Tibial artery (tissue), 4 donors: ENCODE data around the gene FOSL1.

Source experiments
- DNase-seq, 2 donors: peaks; one replicate each; pipeline ENCODE4 v3.0.0-alpha.2; 2019
- H3K27ac ChIP-seq, 2 donors: fragments of 200-600 bp; sonication (generic) in 1 of 2; 1 replicate in 1 of 2; 2 replicates in 1 of 2; pipeline ENCODE4 v1.5.1; 2018 to 2019; ENCODE audit warnings: mild to moderate bottlenecking in 1 of 2
- H3K27me3 ChIP-seq, 2 donors: fragments of 200-600 bp; sonication (generic) in 1 of 2; one replicate each; pipeline versions ENCODE4 v1.5.1 to v1.6.0; 2016 to 2019
- H3K36me3 ChIP-seq, 3 donors: fragments of 200-600 bp; sonication (generic) in 2 of 3; one replicate each; pipeline ENCODE4 v1.5.1; 2016 to 2019; ENCODE audit warnings: mild to moderate bottlenecking in 2 of 3
- H3K4me1 ChIP-seq, 4 donors: fragments of 200-600 bp; sonication (generic) in 2 of 4; 1 replicate in 3 of 4; 2 replicates in 1 of 4; pipeline ENCODE4 v1.5.1; 2016 to 2019
- H3K4me3 ChIP-seq, 2 donors: fragments of 200-600 bp; sonication (generic) in 1 of 2; 1 replicate in 1 of 2; 2 replicates in 1 of 2; pipeline ENCODE4 v1.5.1; 2018 to 2019; ENCODE audit warnings: mild to moderate bottlenecking in 2 of 2
- H3K9me3 ChIP-seq, 3 donors: fragments of 200-600 bp; sonication (generic) in 1 of 3; one replicate each; pipeline ENCODE4 v1.5.1; 2016 to 2019
- CTCF ChIP-seq, 2 experiments: fragments of 200-600 bp in 1 of 2; fragments of 450-650 bp in 1 of 2; IDR thresholded peaks; one replicate each; pipeline ENCODE4 v1.5.1; 2017 to 2019; ENCODE audit warnings: antibody characterized with exemption in 2 of 2, mild to moderate bottlenecking in 1 of 2, moderate library complexity in 1 of 2
- intact Hi-C: fragments of 100-400 bp; cut with DNase I; formaldehyde crosslinking; loops from one replicate; pipeline ENCODE4 v1.15.0; 2023; ENCODE audit warnings: low total_unique reads

FOSL1 gene

GRCh38 chr11:65862941-65863888, 37.0 kb downstream of the FOSL1 start:
- H3K4me1 ChIP-seq = peaks cover 0 to 29% (median 22%) of the 10 kb centered on the region in 4 donors
- intact Hi-C loops = no loop called here
- H3K36me3 ChIP-seq = peaks cover 38 to 65% (median 57%) of the 10 kb centered on the region in 3 donors
- no peaks in the 10 kb centered on the region for H3K9me3 ChIP-seq
- H3K27me3 ChIP-seq = no peaks in the 10 kb centered on the region
- peak overlapping the region in 1 of 2 donors; percentile 98 for H3K27ac ChIP-seq
- H3K4me3 ChIP-seq = no peak overlapping the region
- peak; percentile 16 to 64 for DNase-seq
- no peak for TF ChIP-seq CTCF (IDR thresholded peaks at IDR 0.05)

GRCh38 chr11:65862191-65862735, 37.9 kb downstream of the FOSL1 start:
- Histone ChIP-seq H3K27ac (peak overlapping the region; percentile 97 to 98), H3K27me3 (no peaks in the 10 kb centered on the region), H3K36me3 (peaks cover 38 to 55% (median 49%) of the 10 kb centered on the region in 3 donors), H3K9me3 (no peaks in the 10 kb centered on the region), H3K4me3 (peak overlapping the region in 1 of 2 donors; percentile 84), H3K4me1 (peaks cover 0 to 29% (median 22%) of the 10 kb centered on the region in 4 donors)
- peak; percentile 18 to 68 for DNase-seq
- intact Hi-C loops = no loop called here
- no peak for TF ChIP-seq CTCF (IDR thresholded peaks at IDR 0.05)

GRCh38 chr11:65861533-65862183, 38.5 kb downstream of the FOSL1 start:
- DNase-seq = peak in 1 of 2 donors; percentile 61
- intact Hi-C loops = no loop called here
- no peak for TF ChIP-seq CTCF (IDR thresholded peaks at IDR 0.05)
- Histone ChIP-seq H3K4me1 (peaks cover 0 to 31% (median 23%) of the 10 kb centered on the region in 4 donors), H3K27me3 (no peaks in the 10 kb centered on the region), H3K9me3 (no peaks in the 10 kb centered on the region), H3K4me3 (peak overlapping the region; percentile 84 to 99), H3K27ac (peak overlapping the region; percentile 97 to 98), H3K36me3 (peaks cover 38 to 49% (median 45%) of the 10 kb centered on the region in 3 donors)

GRCh38 chr11:65861165-65861505, 39.1 kb downstream of the FOSL1 start:
- H3K27me3 ChIP-seq = no peaks in the 10 kb centered on the region
- TF ChIP-seq CTCF (IDR thresholded peaks at IDR 0.05) = no peak
- intact Hi-C loops = no loop called here
- peak overlapping the region; percentile 84 to 99 for H3K4me3 ChIP-seq
- H3K9me3 ChIP-seq = no peaks in the 10 kb centered on the region
- H3K27ac ChIP-seq = peak overlapping the region; percentile 97 to 98
- peaks cover 38 to 46% (median 41%) of the 10 kb centered on the region in 3 donors for H3K36me3 ChIP-seq
- H3K4me1 ChIP-seq = peaks cover 0 to 36% (median 28%) of the 10 kb centered on the region in 4 donors
- DNase-seq = peak in 1 of 2 donors; percentile 20

- Histone ChIP-seq H3K4me1 (peaks cover 0 to 42% (median 34%) of the 10 kb centered on the region in 4 donors), H3K4me3 (peak within 1 kb of the TSS; percentile 84 to 99), H3K27ac (peak within 1 kb of the TSS; percentile 97 to 98), H3K9me3 (no peaks in the 10 kb centered on the region), H3K36me3 (peaks cover 40 to 46% (median 41%) of the 10 kb centered on the region in 3 donors), H3K27me3 (no peaks in the 10 kb centered on the region)
- peak; percentile 99 for DNase-seq
- intact Hi-C loops = no loop called here
- peak; percentile 83 to 85 for TF ChIP-seq CTCF (IDR thresholded peaks at IDR 0.05)
Measured at GRCh38 chr11:65860278-65861164, 39.7 kb downstream of the FOSL1 start, which contains the start of gene MUS81. Gene MUS81 (plus strand): TSS chr11:65860433. CDS start chr11:65860754, 321 bp downstream.
